Left forelimb (tissue), 1 donor: Measurements from ENCODE around the gene SLC43A3.

ENCODE experiments used
- DNase-seq: peaks from one replicate; pipeline ENCODE4 v3.0.0-alpha.2; 2018; ENCODE audit warnings: low spot score

Gene SLC43A3

GRCh38 chr11:57426929-57427726, at the start of gene SLC43A3:
Gene SLC43A3 (minus strand): TSS chr11:57427121. CDS start chr11:57426172, 949 bp downstream.
- peak; percentile 84 for DNase-seq

- DNase-seq: no peak
Observed at GRCh38 chr11:57476047-57476756, 49.3 kb upstream of the SLC43A3 start.

DNA sequence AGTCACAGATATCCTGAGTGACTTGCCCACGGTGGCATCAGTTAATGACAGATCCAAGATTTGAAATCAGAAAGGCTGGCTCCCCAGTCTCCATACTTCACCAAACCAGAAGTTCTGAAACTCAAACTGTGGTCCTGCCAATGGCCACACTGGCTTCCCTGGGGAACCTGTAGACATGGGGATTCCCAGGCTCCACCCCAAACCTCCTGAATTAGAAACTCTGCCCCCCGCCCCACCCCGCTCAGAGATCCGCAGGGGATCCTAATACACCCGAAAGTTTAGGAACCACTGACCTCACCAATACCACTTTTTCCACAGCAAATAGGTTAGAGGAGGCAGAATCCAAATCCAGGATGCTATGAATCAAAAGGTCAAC, 48.7 kb upstream of the SLC43A3 start:
- no peak for DNase-seq

- no peak for DNase-seq
Observed at GRCh38 chr11:57475191-57475590, 48.3 kb upstream of the SLC43A3 start.

DNA sequence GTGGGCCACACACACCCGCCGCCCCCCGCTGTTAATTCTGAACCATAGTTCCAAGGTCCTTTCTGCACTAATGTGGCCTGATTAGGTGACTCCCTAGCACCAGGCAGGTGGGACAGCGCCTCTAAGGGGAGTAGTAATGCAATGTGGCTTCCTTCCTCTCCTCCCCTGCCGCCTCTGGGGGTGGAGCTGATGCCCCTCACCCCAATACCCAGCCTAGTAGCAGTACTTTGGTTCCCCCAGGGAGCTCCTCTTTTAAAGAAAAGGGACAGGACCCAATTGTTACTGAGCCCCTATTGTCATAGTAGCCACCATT, 47.8 kb upstream of the SLC43A3 start:
- DNase-seq: no peak

DNA sequence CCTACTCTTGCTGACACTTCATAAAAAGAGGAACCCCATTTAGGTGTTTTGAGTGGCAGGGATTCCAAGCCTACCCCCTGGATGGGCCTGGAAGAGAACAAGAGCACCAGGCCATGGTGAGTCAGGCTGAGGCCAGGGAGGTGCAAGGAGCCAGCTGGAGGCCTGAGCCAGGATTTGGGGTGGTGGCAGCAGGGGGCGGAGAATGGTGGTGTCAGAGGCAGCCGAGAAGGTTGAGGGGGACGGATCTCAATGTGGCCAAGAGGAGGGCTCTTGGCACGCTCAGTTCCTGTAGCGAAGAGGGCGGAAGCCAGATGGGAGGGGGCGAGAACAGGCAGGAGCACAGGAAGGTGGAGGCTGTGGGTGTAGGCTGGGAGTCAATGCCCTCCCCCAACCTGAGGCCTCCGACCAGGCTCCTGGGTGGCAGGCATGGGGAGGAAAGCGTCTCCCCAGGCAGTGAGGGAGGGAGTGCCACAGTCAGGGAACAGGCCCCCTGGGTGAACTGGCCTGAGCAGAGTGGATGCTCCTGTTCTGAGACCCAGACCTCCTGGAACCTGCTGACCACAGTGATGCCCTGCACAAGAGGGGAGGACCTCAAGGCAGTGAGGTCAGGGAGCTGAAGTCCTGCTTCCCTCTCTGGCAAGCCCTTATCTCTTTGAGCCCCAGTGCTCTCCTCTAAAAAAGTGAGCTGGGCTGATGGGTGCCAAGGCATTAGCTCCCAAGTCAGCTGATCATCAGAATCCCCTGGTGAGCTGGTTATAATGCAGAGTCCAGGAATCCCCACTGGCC, 47.3 kb upstream of the SLC43A3 start:
- DNase-seq: no peak

- no peak for DNase-seq
Observed at GRCh38 chr11:57473285-57473841, 46.4 kb upstream of the SLC43A3 start.

GRCh38 chr11:57471496-57471895, 44.6 kb upstream of the SLC43A3 start:
- DNase-seq: no peak

- DNase-seq: no peak
Observed at GRCh38 chr11:57469268-57469667, 42.3 kb upstream of the SLC43A3 start.

- no peak for DNase-seq
Observed at GRCh38 chr11:57468276-57468675, 41.4 kb upstream of the SLC43A3 start.

DNA sequence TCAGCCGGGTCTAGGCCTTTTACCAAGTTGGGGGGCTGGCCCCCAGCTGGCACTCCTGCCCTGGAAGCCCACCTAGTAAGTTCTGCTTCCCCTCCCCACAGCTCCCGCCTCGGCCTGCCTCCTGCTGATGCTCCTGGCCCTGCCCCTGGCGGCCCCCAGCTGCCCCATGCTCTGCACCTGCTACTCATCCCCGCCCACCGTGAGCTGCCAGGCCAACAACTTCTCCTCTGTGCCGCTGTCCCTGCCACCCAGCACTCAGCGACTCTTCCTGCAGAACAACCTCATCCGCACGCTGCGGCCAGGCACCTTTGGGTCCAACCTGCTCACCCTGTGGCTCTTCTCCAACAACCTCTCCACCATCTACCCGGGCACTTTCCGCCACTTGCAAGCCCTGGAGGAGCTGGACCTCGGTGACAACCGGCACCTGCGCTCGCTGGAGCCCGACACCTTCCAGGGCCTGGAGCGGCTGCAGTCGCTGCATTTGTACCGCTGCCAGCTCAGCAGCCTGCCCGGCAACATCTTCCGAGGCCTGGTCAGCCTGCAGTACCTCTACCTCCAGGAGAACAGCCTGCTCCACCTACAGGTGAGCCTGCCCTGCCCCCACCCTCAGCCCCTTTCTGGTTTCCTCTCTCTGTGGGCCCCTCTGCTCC, 40.7 kb upstream of the SLC43A3 start:
- DNase-seq: no peak

GRCh38 chr11:57466680-57467079, 39.8 kb upstream of the SLC43A3 start:
- DNase-seq: no peak

- DNase-seq: peak; percentile 54
Observed at GRCh38 chr11:57464539-57465181, 37.7 kb upstream of the SLC43A3 start.

DNA sequence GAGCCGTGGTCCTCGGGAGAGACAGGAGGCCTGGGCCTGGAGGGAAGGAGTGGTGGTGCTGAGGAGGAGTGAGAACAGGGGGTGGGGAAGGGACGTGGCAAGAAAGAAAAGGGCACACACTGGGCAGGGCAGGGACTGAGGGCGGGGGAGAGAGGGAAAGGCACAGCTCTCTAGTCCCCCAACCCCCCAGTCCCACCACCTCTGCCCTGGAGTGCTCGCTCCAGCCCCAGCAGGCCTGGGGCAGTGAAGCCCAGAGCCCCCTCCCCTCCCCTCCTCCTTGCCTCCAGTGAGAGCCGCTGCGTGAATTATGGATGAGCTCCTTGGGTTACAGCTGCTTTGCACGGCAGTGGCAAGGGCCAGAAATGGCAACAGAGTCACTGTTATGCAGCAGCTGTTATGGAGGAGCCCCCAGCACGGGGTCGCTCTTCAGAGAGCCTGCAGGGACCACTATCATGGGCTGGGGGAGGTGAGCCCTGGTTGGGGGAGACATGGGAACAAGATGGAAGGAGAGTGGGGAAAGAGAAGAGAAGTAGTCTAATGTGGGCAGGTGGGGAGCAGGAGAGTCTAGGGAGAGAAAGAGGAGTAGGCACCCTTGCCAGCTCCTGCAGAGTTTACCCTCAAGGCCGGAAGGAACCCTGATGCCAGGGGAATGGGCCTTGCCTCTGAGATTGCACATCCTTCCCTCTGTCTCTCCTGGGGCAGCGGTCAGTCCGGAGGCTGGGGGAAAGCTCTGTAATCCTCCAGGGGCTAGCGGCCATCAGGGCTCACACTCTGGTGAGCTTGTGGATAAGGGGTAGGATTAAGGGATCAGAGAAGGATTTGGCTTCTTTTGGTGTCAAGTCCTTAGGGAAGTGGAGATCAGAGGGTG, 37.0 kb upstream of the SLC43A3 start:
- no peak for DNase-seq

- no peak for DNase-seq
Observed at GRCh38 chr11:57462597-57462996, 35.7 kb upstream of the SLC43A3 start.

GRCh38 chr11:57461841-57462489, 35.0 kb upstream of the SLC43A3 start:
- no peak for DNase-seq

GRCh38 chr11:57460758-57461749, 34.1 kb upstream of the SLC43A3 start:
- no peak for DNase-seq

GRCh38 chr11:57460022-57460757, 33.3 kb upstream of the SLC43A3 start, which contains the start of gene RTN4RL2:
Gene RTN4RL2 (plus strand): TSS chr11:57460528. CDS start chr11:57460866, 338 bp downstream.
- no peak for DNase-seq
